Activated T-helper 2 cell treated with anti-CD3 and anti-CD28 coated beads, Interferon-gamma antibody, Interleukin-2, Interleukin-4, amounts not matched to agents 10 μg/mL and 5 μg/mL and 100 μg/mL, durations not matched to agents 14 hours and 24 hours and 36 hours (primary cell): Measurements from ENCODE around the gene BRD3OS. TPM values are rescaled to one million over a fixed set of nuclear protein-coding genes. Genes with fewer than 3 reads are reported as not detected.
"Not testable (repeated sequence)": the region's sequence is repeated elsewhere in the genome, so short reads cannot be mapped to it uniquely, and the experiment has no call there.

Experiments
- DNase-seq: peaks from one replicate; pipeline ENCODE4 v3.0.0; 2021; ENCODE audit warnings: low spot score
- H3K27ac Mint-ChIP-seq: one replicate; pipeline ENCODE4 v1.8.0; 2021; ENCODE audit warnings: mixed read lengths
- H3K27me3 Mint-ChIP-seq: one replicate; pipeline ENCODE4 v1.8.0; 2021; ENCODE audit warnings: low read depth, mixed read lengths
- H3K36me3 Mint-ChIP-seq: one replicate; pipeline ENCODE4 v1.8.0; 2021; ENCODE audit warnings: low read depth, mixed read lengths
- H3K4me1 Mint-ChIP-seq: one replicate; pipeline ENCODE4 v1.8.0; 2021; ENCODE audit warnings: low read depth, mixed read lengths
- H3K4me3 Mint-ChIP-seq: one replicate; pipeline ENCODE4 v1.8.0; 2021; ENCODE audit warnings: low read depth, mild to moderate bottlenecking, moderate library complexity, mixed read lengths
- H3K9me3 Mint-ChIP-seq: one replicate; pipeline ENCODE4 v1.8.0; 2021; ENCODE audit warnings: mixed read lengths
- intact Hi-C: fragments of 100-400 bp; cut with micrococcal nuclease; formaldehyde crosslinking; loops from one replicate; pipeline ENCODE4 v1.15.1; 2023
- total RNA-seq: library from RNA; stranded (reverse); gene quantifications from 2 replicates; pipeline ENCODE4 v1.2.3, GENCODE V29; 2022

Gene BRD3OS
- total RNA-seq, 1 donor from 2014 or later, result 12.3 TPM

GRCh38 chr9:133981958-133982681, 43.2 kb upstream of the BRD3OS start:
- Mint-ChIP-seq H3K4me1 (no peaks in the 10 kb centered on the region), H3K27ac (no peak overlapping the region), H3K27me3 (peaks cover under 1% of the 10 kb centered on the region), H3K36me3 (no peaks in the 10 kb centered on the region), H3K4me3 (no peak overlapping the region), H3K9me3 (no peaks in the 10 kb centered on the region)
- intact Hi-C loops, result no loop called here
- no peak for DNase-seq

GRCh38 chr9:133982971-133983720, 42.1 kb upstream of the BRD3OS start:
- intact Hi-C loops, result no loop called here
- Mint-ChIP-seq H3K27me3 (peaks cover 2% of the 10 kb centered on the region), H3K9me3 (no peaks in the 10 kb centered on the region), H3K4me1 (no peaks in the 10 kb centered on the region), H3K36me3 (no peaks in the 10 kb centered on the region), H3K27ac (no peak overlapping the region), H3K4me3 (no peak overlapping the region)
- DNase-seq, result no peak

GRCh38 chr9:133986061-133986460, 39.2 kb upstream of the BRD3OS start:
- Mint-ChIP-seq H3K4me1 (no peaks in the 10 kb centered on the region), H3K9me3 (no peaks in the 10 kb centered on the region), H3K36me3 (no peaks in the 10 kb centered on the region), H3K27ac (no peak overlapping the region), H3K27me3 (peaks cover 19% of the 10 kb centered on the region), H3K4me3 (no peak overlapping the region)
- intact Hi-C loops, result no loop called here
- no peak for DNase-seq

GRCh38 chr9:133986774-133987445, 38.4 kb upstream of the BRD3OS start:
- no peak for DNase-seq

GRCh38 chr9:133987446-133987788, 37.9 kb upstream of the BRD3OS start:
- intact Hi-C loops, result no loop called here
- Mint-ChIP-seq H3K27ac (no peak overlapping the region), H3K36me3 (no peaks in the 10 kb centered on the region), H3K9me3 (no peaks in the 10 kb centered on the region), H3K27me3 (peaks cover 19% of the 10 kb centered on the region), H3K4me3 (no peak overlapping the region), H3K4me1 (no peaks in the 10 kb centered on the region)
- DNase-seq, result no peak

More at GRCh38 chr9:133986774-133987445, 38.4 kb upstream of the BRD3OS start:
- no peaks in the 10 kb centered on the region for H3K4me1 Mint-ChIP-seq
- no peaks in the 10 kb centered on the region for H3K36me3 Mint-ChIP-seq
- no peak overlapping the region for H3K27ac Mint-ChIP-seq
- no peak overlapping the region for H3K4me3 Mint-ChIP-seq
- H3K9me3 Mint-ChIP-seq, result no peaks in the 10 kb centered on the region
- intact Hi-C loops, result no loop called here
- peaks cover 19% of the 10 kb centered on the region for H3K27me3 Mint-ChIP-seq

GRCh38 chr9:133987946-133988665, 37.2 kb upstream of the BRD3OS start:
- Mint-ChIP-seq H3K36me3 (no peaks in the 10 kb centered on the region), H3K27me3 (peaks cover 19% of the 10 kb centered on the region), H3K9me3 (no peaks in the 10 kb centered on the region), H3K4me1 (no peaks in the 10 kb centered on the region), H3K4me3 (no peak overlapping the region), H3K27ac (no peak overlapping the region)
- intact Hi-C loops, result no loop called here
- DNase-seq, result no peak

GRCh38 chr9:133988771-133989170, 36.5 kb upstream of the BRD3OS start:
- H3K4me3 Mint-ChIP-seq, DNase-seq, H3K4me1 Mint-ChIP-seq, H3K9me3 Mint-ChIP-seq, H3K27ac Mint-ChIP-seq, H3K36me3 Mint-ChIP-seq, intact Hi-C loops: not testable (repeated sequence)
- H3K27me3 Mint-ChIP-seq, result peaks cover 19% of the 10 kb centered on the region

GRCh38 chr9:133989625-133990365, 35.5 kb upstream of the BRD3OS start:
- H3K27ac Mint-ChIP-seq, result no peak overlapping the region
- peaks cover 22% of the 10 kb centered on the region for H3K27me3 Mint-ChIP-seq
- no peak overlapping the region for H3K4me3 Mint-ChIP-seq
- no peaks in the 10 kb centered on the region for H3K36me3 Mint-ChIP-seq
- DNase-seq, result no peak
- intact Hi-C loops, result no loop called here
- H3K9me3 Mint-ChIP-seq, result no peaks in the 10 kb centered on the region
- H3K4me1 Mint-ChIP-seq, result no peaks in the 10 kb centered on the region

- Mint-ChIP-seq H3K27ac (no peak overlapping the region), H3K9me3 (no peaks in the 10 kb centered on the region), H3K36me3 (no peaks in the 10 kb centered on the region), H3K27me3 (peaks cover 22% of the 10 kb centered on the region), H3K4me3 (peak overlapping the region; percentile 30), H3K4me1 (no peaks in the 10 kb centered on the region)
- intact Hi-C loops, result no loop called here
- no peak for DNase-seq
These were observed 34.7 kb upstream of the BRD3OS start for GRCh38 chr9:133990366-133991213.

GRCh38 chr9:133991214-133991921, 33.9 kb upstream of the BRD3OS start:
- intact Hi-C loops, result no loop called here
- peak overlapping the region; percentile 30 for H3K4me3 Mint-ChIP-seq
- H3K27me3 Mint-ChIP-seq, result peaks cover 22% of the 10 kb centered on the region
- H3K9me3 Mint-ChIP-seq, result no peaks in the 10 kb centered on the region
- H3K36me3 Mint-ChIP-seq, result no peaks in the 10 kb centered on the region
- no peak for DNase-seq
- H3K27ac Mint-ChIP-seq, result no peak overlapping the region
- no peaks in the 10 kb centered on the region for H3K4me1 Mint-ChIP-seq
